HT1080 (cell line): Measurements from ENCODE around the gene RYR1. TPM values are rescaled to one million over a fixed set of nuclear protein-coding genes. Genes with fewer than 3 reads are reported as not detected.
A peak's percentile ranks its signal among the peaks of the same experiment; 100 is the strongest.
"Not testable (repeated sequence)": the region's sequence is repeated elsewhere in the genome, so short reads cannot be mapped to it uniquely, and the experiment has no call there.

Experiments
- DNase-seq: peaks from one replicate; pipeline ENCODE4 v3.0.0-alpha.2; 2015; ENCODE audit warnings: low read depth
- total RNA-seq: library from RNA; depleted of rRNA; stranded (reverse); fragments of >200 nt; shearing (Covaris generic); gene quantifications from 2 replicates; pipeline ENCODE4 v1.2.3, GENCODE V29; 2014

The RYR1 gene
- total RNA-seq, 1 experiment from 2014 or later: not detected

GRCh38 chr19:38537071-38537936 is 103.8 kb downstream of the RYR1 start:
- DNase-seq: no peak

GRCh38 chr19:38538386-38538785 is 104.9 kb downstream of the RYR1 start:
- no peak for DNase-seq

GRCh38 chr19:38538793-38539528 is 105.5 kb downstream of the RYR1 start:
- DNase-seq: no peak

- no peak for DNase-seq
Observed at GRCh38 chr19:38539751-38540150, 106.3 kb downstream of the RYR1 start.

GRCh38 chr19:38542040-38542439 is 108.5 kb downstream of the RYR1 start:
- no peak for DNase-seq

GRCh38 chr19:38543286-38543806 is 109.9 kb downstream of the RYR1 start:
- no peak for DNase-seq

- peak; percentile 80 for DNase-seq
Observed at GRCh38 chr19:38543807-38544568, 110.5 kb downstream of the RYR1 start.

- DNase-seq: no peak
Observed at GRCh38 chr19:38544569-38545315, 111.3 kb downstream of the RYR1 start.

- DNase-seq: no peak
Observed at GRCh38 chr19:38545596-38545995, 112.1 kb downstream of the RYR1 start.

- DNase-seq: no peak
Observed at GRCh38 chr19:38547421-38547820, 113.9 kb downstream of the RYR1 start.

- DNase-seq: no peak
Observed at GRCh38 chr19:38549061-38549460, 115.6 kb downstream of the RYR1 start.

- no peak for DNase-seq
Observed at GRCh38 chr19:38549942-38550341, 116.5 kb downstream of the RYR1 start.

GRCh38 chr19:38550376-38550775 is 116.9 kb downstream of the RYR1 start:
- no peak for DNase-seq

GRCh38 chr19:38551450-38551813 is 117.9 kb downstream of the RYR1 start:
- DNase-seq: no peak

- not testable (repeated sequence) for DNase-seq
Observed at GRCh38 chr19:38553239-38553638, 119.7 kb downstream of the RYR1 start.

- DNase-seq: no peak
Observed at GRCh38 chr19:38554676-38555141, 121.2 kb downstream of the RYR1 start.

- no peak for DNase-seq
Observed at GRCh38 chr19:38555200-38555599, 121.7 kb downstream of the RYR1 start.

GRCh38 chr19:38556521-38557174 is 123.2 kb downstream of the RYR1 start:
- no peak for DNase-seq

- DNase-seq: no peak
Observed at GRCh38 chr19:38557205-38557799, 123.8 kb downstream of the RYR1 start.

GRCh38 chr19:38558933-38559332 is 125.4 kb downstream of the RYR1 start:
- not testable (repeated sequence) for DNase-seq
